Liver (tissue), 2 donors: Measurements from ENCODE around the gene NMBR.
"Not testable (repeated sequence)": the region's sequence is repeated elsewhere in the genome, so short reads cannot be mapped to it uniquely, and the experiment has no call there.

Source experiments
- EGR1 ChIP-seq, 2 donors: IDR thresholded peaks; 2 replicates each; pipeline ENCODE4 v1.6.1; 2016 to 2018; ENCODE audit warnings: antibody characterized with exemption in 2 of 2, low read depth in 2 of 2
- FOXA1 ChIP-seq: IDR thresholded peaks from 2 replicates; pipeline ENCODE4 v1.6.1; 2016; ENCODE audit warnings: antibody characterized with exemption
- TF ChIP-seq, protein P1 (sequence below): IDR thresholded peaks from 2 replicates; pipeline ENCODE4 v1.6.1; 2016; ENCODE audit warnings: antibody characterized with exemption
- donor health status: healthy.

GRCh38 chr6:142027804-142028203 is 119.1 kb downstream of the NMBR start:
- not testable (repeated sequence) for TF ChIP-seq EGR1 (IDR thresholded peaks at IDR 0.05; ENCODE audit: low read depth in 2 of 2); FOXA1
- TF ChIP-seq, protein P1, sequence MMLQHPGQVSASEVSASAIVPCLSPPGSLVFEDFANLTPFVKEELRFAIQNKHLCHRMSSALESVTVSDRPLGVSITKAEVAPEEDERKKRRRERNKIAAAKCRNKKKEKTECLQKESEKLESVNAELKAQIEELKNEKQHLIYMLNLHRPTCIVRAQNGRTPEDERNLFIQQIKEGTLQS, result not testable (repeated sequence)
